GM21528 (cell line): ENCODE measurements around the gene CNNM2.
"Not testable (repeated sequence)": the region's sequence is repeated elsewhere in the genome, so short reads cannot be mapped to it uniquely, and the experiment has no call there.

Source experiments
- ATAC-seq: cut with Tn5 transposase; IDR thresholded peaks from one replicate; pipeline ENCODE4 v1.9.1; 2021; ENCODE audit warnings: mild to moderate bottlenecking, moderate library complexity; ENCODE audit not compliant: unreplicated experiment, low FRiP score

Gene CNNM2

GRCh38 chr10:103021900-103022293 lies 103.8 kb downstream of the CNNM2 start:
- ATAC-seq, result no peak

- no peak for ATAC-seq
Measured at GRCh38 chr10:103025696-103026095, 107.6 kb downstream of the CNNM2 start.

- no peak for ATAC-seq
Measured at GRCh38 chr10:103038570-103038969, 120.5 kb downstream of the CNNM2 start.

- ATAC-seq, result no peak
Measured at GRCh38 chr10:103040418-103040817, 122.3 kb downstream of the CNNM2 start.

- no peak for ATAC-seq
Measured at GRCh38 chr10:103041391-103041790, 123.3 kb downstream of the CNNM2 start.

GRCh38 chr10:103042129-103042528 lies 124.0 kb downstream of the CNNM2 start:
- no peak for ATAC-seq

GRCh38 chr10:103042908-103043307 lies 124.8 kb downstream of the CNNM2 start:
- no peak for ATAC-seq

GRCh38 chr10:103044942-103045489 lies 126.9 kb downstream of the CNNM2 start:
- no peak for ATAC-seq

GRCh38 chr10:103045961-103046360 lies 127.9 kb downstream of the CNNM2 start:
- no peak for ATAC-seq

- no peak for ATAC-seq
Measured at GRCh38 chr10:103047381-103047780, 129.3 kb downstream of the CNNM2 start.

GRCh38 chr10:103049237-103049636 lies 131.1 kb downstream of the CNNM2 start:
- no peak for ATAC-seq

GRCh38 chr10:103053659-103054581 lies 135.8 kb downstream of the CNNM2 start:
- peak; percentile 73 for ATAC-seq

GRCh38 chr10:103054621-103055020 lies 136.5 kb downstream of the CNNM2 start:
- no peak for ATAC-seq

- no peak for ATAC-seq
Measured at GRCh38 chr10:103055105-103055504, 137.0 kb downstream of the CNNM2 start.

GRCh38 chr10:103058034-103058433 lies 139.9 kb downstream of the CNNM2 start:
- ATAC-seq, result no peak

GRCh38 chr10:103060575-103060974 lies 142.5 kb downstream of the CNNM2 start:
- no peak for ATAC-seq

- no peak for ATAC-seq
Measured at GRCh38 chr10:103062854-103063590, 144.9 kb downstream of the CNNM2 start.

- ATAC-seq, result no peak
Measured at GRCh38 chr10:103064956-103065355, 146.9 kb downstream of the CNNM2 start.

- ATAC-seq, result no peak
Measured at GRCh38 chr10:103066141-103067098, 148.3 kb downstream of the CNNM2 start.

- ATAC-seq, result not testable (repeated sequence)
Measured at GRCh38 chr10:103067099-103067477, 149.0 kb downstream of the CNNM2 start.
